C4-2B (cell line): ENCODE data around the gene COL19A1.

Experiments used
- ZFX ChIP-seq: fragments of 450-650 bp; IDR thresholded peaks from 2 replicates; pipeline ENCODE4 v1.6.1; 2017
- TF ChIP-seq, protein P1 (sequence below): fragments of 450-650 bp; conservative IDR thresholded peaks from 2 replicates; pipeline ENCODE4 v1.5.1; 2017; ENCODE audit warnings: mild to moderate bottlenecking

DNA sequence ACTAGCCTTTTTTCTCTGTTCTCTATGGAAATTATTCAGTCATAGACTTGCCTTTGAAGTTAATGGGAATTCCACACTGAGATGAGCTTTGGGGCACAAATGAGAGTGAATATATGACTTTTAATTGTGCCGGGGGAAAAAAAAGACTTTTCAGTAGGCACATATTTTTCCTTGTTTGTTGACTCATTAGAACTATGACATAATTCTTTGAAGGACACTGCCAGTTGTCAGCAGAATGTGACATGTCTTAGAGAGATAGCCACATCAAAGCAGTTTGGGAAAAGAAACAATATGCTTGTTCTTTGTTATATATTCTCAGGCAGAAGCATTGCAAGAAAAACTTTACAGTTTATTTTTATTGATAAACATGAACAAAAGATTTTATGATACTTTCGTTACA lies 298.2 kb downstream of the COL19A1 start:
- TF ChIP-seq, protein P1, sequence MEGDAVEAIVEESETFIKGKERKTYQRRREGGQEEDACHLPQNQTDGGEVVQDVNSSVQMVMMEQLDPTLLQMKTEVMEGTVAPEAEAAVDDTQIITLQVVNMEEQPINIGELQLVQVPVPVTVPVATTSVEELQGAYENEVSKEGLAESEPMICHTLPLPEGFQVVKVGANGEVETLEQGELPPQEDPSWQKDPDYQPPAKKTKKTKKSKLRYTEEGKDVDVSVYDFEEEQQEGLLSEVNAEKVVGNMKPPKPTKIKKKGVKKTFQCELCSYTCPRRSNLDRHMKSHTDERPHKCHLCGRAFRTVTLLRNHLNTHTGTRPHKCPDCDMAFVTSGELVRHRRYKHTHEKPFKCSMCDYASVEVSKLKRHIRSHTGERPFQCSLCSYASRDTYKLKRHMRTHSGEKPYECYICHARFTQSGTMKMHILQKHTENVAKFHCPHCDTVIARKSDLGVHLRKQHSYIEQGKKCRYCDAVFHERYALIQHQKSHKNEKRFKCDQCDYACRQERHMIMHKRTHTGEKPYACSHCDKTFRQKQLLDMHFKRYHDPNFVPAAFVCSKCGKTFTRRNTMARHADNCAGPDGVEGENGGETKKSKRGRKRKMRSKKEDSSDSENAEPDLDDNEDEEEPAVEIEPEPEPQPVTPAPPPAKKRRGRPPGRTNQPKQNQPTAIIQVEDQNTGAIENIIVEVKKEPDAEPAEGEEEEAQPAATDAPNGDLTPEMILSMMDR, result no peak
- no peak for TF ChIP-seq ZFX
